HG03378 (cell line): Measurements from ENCODE around the gene SLC2A2.
A peak's percentile ranks its signal among the peaks of the same experiment; 100 is the strongest.

Experiments used
- ATAC-seq: cut with Tn5 transposase; IDR thresholded peaks from one replicate; pipeline ENCODE4 v1.9.1; 2021; ENCODE audit warnings: mild to moderate bottlenecking, moderate library complexity; ENCODE audit not compliant: unreplicated experiment

Gene SLC2A2

DNA sequence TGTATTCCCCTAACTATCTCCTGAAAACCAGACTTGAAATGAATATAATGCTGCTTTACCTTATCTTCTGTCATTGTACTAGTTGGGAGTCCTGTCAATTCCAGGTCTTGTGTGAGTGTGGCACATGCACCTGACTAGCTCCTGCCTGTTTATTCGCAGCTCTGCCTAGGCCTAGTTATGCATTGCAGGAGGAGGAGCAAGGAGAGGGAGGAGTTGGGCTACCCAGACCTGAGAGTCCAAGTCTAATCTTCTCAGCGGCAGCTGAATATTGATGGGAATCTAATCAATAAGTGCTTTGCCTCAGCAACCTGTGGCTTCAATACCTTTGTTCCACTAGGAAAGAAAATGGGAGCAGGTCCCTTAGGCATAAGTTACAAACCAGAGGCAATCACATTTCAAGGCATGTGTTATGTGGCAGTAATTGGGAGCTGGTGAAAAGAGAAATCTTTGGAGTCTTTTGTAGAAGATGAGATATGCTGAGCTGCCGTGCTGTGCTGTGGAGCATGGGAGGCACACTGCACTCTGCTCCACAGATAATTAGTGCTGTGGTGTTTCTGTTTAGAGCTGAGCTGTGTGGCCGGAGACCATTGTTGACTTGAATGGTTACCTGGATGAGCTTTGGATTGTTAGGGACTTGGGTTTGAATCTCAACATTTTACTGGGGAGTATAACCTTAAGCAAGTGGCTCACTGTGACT lies at the start of gene SLC2A2:
Gene SLC2A2 (minus strand): TSS at position 124 of the 697 bp plus-strand sequence. CDS start 50 bp downstream, at position 74.
- ATAC-seq, result no peak

DNA sequence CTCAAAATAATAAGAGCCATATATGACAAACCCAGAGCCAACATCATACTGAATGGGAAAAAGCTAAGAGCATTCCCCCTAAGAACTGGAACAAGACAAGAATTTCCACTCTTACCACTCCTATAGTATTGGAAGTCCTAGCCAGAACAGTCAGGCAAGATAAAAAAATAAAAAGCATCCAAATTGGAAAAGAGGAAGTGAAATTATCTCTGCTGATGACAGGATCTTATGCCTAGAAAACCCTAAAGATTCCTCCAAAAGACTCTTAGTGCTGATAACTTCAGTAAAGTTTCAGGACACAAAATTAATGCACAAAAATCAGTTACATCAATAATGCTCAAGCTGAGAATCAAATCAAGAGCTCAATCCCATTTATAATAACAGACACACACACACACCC lies 45.9 kb upstream of the SLC2A2 start:
- no peak for ATAC-seq

DNA sequence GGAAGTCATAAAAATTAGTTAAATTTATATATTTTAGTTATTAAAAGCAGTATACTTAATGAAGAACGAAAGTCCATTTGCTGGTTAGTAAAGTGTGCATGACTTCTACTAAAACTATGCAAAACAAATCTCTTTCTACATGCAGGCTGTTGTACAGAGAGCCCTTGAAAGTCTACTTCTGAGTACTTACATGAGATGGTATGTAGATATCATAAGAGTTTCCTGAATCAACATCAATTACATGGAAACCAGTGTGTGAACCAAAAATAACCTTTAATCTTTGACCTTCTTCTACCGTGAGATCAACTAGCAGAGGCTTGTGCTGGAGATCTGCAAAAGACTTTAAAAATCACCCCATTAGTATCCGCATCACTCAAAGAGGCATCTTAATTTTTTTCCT lies 42.1 kb upstream of the SLC2A2 start:
- ATAC-seq, result no peak

DNA sequence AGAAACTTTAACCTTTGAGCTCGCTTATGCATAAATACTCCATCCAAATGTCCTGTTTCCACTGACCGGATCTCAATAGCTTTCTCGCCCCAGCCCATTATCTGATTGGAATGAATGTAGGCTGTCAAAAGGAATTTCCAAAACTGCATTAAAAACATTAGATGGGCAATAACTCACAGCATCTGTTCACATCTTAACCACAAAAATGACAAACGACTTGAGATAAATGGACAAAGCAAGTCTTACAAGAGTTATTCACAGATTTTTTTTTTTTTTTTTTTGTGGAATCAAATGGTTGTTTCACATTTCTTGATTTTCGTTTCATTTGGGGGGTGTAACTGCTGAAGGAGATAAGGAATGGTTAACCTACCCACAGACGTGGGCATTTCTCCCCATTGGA lies 39.7 kb upstream of the SLC2A2 start:
- ATAC-seq, result no peak

DNA sequence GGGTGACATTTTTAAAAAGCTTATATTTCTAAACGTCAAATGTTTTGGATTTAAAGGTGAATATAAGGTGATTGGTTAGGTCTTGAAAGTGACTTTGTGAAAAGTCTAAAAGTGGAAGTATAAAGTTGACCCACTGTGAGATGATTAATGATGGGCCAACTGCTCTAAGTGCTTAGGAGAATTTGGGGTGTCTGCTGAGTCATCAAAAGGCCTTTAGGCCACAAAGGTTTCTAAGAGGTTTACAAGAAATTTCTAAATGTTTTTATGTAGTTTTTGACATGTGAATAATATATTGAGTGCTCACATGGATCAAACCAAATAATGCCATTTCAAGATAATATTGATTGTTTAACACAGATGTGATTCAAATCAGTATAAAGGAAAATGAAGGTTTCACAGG lies 39.2 kb upstream of the SLC2A2 start:
- ATAC-seq, result no peak

DNA sequence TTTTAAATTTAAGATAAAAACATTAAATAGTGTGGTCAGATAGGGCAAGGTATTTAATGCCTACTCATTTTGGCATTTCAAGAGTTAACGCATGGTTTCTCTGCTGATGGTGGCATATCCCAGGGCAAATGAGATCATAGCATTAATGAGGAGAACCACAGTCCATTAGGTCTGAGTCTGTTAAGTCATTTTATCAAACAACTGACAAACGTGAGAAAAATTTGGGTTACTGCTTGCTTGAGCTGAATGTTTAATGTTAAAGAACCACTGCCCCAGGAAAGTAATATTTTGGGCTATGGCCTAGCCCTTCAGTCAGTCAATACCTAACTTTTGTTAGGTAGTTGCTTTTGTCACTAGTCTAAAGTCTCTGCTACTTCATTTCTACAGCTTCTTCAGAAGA lies 37.9 kb upstream of the SLC2A2 start:
- ATAC-seq, result no peak

DNA sequence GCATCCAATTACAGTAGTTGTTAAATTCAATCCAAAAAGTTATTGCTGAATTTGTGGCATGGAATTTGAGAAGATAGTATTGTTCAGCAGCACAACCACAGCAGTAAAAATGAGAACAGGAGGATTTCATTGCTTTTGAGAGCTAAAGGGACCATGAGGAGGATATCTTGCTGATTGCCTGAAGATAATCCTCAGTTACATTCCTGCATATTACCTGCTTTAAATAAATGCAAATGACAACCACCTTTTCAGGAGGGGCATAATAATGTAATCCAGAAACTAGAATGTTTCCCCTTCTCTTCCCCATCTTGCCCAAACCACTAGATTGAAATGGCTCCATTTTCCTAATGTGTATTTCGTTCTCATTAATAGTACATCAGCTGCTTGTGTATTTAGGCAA lies 35.2 kb upstream of the SLC2A2 start:
- no peak for ATAC-seq

DNA sequence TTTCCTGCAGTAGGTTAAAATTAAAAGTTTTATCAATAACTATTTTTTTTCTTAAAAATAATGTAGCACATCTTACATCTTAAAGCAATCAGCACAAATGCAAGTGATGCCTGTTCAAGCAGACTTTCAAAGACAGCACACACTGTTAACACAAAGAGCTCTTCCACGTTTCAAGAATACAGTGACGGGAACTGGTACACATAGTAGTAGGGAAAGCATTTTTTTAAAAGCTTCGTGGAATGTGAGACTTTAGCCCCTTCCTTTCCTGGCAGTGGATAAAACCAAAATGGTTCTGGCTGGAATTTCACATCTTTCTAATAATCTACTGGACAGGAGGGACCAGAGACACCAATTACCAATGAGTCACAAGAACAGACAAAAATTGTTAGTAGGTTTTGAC lies 33.5 kb upstream of the SLC2A2 start:
- ATAC-seq, result no peak

DNA sequence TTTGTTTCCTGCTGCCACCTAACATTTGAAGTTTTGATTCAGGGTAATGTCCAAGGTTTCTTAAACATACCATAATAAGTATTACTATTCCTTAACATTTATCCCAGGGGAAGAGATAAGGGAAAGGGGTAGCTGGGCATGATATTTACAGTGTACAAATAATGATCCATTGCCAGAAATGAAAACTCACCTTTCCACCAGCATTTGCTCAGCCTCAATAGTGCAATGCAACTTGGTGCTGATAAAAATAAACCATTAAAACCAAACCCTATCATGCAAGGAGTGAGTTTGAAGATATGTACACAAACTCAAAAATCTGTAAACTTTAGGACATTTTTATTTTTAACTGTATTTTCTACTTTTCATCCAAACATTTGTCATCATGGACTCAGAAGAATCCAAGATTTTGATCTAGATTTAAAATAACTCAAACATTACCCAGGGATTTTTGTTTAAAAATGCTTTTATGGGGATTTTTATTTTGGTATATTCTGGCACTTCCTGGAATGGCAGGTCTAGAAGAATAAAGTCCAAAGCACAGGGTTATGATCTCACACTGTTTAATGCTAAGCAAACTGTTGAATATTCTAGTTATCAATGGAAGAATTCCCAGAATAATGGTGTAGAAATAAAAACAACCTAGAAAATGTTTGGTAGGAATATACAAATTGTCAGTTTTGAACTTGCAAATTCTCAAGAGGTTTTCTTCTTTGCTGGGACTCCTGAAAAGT lies 32.5 kb upstream of the SLC2A2 start:
- no peak for ATAC-seq

DNA sequence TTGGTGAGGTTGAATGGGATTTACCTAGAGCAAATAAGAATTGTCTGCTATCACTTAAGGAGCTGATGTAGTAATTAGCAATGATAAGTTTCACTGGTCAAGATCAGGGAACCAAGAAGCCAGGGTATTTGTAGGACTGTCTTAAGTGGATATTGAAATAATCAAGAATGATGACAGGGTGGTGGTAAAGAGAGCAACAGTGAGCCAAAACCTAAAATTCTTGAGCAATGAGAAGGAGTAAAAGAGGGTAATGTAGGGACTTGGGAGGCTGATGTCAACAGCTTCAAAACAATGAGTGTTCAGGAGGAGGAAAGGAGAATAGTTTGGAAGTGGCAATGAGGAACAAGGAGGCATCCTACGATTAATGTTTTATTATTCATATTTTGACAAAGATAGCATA lies 31.5 kb upstream of the SLC2A2 start:
- no peak for ATAC-seq

DNA sequence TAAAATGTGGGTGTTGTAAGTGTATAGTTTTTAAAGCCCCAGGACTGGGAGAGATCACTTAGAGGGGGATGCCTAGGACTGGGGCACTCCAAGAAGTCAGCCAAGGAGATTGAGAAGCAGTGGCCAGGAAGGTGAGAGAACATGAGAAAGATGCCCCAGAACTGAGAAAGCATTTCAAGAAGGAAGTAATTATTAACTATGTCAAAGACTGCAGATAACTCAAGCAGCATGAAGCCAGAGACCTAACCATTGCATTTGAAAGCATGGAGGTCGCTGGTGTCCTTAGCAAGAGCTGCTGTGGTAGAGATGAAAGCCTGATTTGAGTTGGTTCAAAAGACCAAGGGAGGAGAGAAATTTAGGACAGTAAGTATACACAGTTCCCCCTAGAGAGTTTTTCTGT lies 30.6 kb upstream of the SLC2A2 start:
- no peak for ATAC-seq

DNA sequence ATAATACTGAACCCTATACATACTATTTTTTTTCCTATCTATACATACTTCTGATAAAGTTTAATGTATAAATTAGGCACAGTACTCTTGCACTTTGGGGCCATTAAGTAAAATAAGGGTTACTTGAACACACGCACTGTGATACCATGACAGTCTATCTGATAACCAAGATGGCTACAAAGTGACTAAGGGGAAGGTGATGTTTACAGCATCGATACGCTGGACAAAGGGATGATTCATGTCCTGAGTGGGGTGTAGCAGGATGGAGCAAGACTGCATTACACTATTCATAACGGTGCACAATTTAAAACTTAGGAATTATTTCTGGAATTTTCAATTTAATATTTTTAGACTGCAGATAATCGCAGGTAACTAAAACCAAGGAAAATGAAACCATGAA lies 30.0 kb upstream of the SLC2A2 start:
- no peak for ATAC-seq

DNA sequence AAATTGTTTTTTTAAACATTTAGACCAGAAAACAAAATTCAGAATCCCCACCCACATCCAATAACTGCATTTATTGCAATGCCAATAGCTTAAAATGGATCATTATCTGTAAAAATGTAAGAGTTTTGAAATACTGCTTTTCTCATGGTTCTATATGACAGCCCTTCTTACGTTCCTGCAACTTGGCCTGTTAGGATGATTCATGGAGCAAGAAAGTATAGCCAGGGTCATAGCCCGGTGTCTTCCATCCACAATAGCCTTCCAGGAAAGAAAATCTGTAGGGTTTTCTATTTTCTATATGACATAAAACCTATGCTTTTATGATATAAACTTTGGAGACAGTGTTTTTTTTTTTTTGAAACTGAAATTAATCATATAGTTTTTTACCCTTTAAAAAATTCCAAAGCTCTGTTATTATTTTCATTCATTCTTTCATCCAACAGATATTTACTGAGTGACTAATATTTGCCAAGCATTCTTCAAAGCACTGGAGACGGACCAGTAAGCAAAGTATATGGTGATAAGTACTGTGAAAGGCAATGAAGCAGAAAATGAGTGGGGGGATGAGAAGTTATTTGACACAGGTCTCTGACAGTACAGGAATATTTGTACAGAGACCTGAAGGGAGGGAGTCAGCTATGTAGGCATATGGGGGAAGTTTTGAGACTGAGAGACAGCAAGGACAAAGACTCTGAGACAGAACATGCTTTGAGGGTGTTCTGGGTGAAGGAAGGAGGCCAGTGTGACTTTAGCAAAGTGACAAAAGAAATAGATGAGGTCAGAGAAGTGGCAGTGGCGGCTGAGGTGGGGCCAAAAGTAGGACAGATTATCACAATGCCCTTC lies 29.0 kb upstream of the SLC2A2 start:
- ATAC-seq, result no peak

DNA sequence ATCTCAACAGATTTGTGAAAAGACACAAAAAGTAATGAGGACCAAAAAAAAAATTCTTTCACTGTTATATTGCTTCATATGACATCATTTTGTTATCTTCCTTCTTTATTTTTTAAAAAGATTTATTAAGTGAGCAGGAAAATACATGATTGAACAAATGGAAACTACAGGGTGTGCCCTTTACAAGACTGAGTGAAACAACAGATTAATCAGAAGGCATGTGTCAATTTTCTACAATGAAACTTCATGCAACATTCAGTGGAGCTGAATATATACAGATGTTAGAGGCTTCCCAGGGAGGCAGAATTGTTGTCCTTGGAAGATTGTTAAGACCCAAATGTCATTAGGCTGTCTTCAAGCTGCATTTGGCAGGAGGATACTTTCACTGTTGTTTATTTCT lies 28.4 kb upstream of the SLC2A2 start:
- ATAC-seq, result no peak

DNA sequence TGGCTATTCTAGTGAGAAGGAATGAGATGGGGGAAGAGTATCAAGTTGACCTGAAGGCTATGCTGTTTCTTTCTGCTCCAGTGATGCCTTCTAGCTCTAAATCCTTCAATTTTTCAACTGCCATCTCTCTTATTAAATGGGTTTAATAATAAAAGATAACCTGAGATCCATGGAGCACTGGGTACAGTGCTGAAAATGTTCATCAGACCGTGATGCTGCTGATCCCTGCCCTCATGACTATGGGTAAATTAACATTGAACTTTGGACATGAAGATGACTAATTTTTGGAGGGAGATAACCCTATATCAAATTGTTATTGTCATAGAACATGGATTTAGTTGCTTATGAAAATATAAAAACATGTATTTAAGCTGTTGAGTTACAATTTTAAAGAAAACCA lies 27.7 kb upstream of the SLC2A2 start:
- ATAC-seq, result no peak

DNA sequence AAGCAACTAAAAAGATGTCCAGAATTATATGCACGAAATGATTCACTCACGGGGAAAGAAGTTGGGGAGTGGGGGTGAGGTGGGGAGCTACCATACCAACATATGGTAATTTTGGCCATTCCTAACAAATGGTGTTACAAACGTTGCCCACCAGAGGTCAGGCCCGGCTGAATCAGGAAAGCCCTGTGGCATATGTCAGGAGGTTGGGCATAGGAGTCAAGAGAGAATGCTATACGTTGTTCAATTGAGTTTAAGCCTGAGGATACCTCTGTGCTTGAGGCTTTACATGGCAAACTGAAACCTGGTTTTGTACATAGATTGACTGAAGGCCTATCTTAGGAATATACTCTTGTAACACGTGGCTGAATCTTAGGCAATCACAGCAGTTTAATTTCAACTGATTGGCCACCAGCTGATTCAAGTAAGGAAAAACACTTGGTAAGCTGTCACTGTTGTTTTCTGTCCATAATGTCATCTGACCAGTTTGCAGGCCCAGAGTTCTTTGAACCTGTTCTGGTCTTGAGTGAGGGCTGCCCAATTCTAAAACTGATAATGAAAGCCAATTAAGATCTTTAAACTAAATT lies 23.4 kb upstream of the SLC2A2 start:
- ATAC-seq, result peak; percentile 80

DNA sequence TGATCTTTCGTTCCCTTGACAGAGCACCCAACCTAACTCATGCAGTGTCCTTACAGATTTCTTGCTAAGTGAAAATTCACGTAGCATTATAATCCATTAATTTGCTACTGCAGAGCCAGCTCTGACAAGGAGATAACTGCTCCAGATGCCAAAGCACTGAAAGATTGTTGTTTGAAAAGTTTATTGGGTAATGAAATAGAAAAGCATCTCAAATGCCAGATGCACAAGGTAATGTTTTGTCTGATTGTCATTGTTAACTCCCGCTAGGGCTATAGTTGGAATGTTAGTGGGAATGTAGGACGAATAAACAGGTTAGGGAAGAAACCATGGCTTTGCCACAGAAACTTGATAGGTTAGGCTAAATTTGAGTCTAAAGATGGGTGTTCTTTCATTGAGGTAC lies 20.2 kb upstream of the SLC2A2 start:
- ATAC-seq, result no peak

DNA sequence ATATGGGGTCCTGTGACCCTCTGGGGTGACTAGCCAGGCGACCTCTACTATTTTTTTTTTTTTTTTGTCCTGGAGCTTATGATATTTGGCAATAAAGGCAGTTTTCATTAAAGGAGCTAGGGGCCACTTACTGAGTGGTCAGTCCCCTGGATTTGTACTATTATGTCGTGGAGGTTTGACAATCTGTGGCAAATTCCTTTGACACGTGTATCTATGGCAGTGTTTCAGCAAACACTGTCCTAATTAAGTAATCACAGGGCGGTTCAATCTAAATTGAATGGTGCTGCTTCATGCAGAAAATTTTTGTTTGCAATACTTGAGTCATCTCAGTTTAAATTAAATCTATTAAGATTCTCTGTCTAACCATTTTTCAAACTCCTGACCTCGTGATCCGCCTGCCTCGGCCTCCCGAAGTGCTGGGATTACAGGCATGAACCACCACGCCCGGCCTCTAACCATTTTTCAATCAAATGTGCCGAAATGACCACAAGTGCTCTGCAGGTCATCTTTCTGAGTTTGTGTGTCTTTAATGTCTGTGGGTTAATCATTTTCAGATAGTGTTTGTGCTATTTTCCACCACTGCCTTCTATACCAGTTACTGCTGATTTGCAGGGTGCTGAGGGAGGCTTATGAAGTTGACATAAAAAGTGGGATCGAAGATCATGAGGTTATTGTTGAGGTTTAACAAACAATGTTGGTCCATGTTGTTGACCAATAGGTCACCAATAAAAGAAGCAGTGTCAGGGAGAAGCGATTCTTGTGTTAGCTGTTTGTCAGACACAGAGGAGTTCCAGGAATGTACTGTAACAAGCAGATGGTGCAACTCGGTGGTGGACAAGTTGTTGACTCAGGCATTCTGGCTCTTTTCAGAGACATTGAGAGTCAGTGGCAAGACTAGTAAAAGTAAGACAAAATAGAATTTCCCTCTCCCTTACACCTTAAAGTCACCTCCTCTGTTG lies 18.6 kb upstream of the SLC2A2 start:
- ATAC-seq, result no peak

DNA sequence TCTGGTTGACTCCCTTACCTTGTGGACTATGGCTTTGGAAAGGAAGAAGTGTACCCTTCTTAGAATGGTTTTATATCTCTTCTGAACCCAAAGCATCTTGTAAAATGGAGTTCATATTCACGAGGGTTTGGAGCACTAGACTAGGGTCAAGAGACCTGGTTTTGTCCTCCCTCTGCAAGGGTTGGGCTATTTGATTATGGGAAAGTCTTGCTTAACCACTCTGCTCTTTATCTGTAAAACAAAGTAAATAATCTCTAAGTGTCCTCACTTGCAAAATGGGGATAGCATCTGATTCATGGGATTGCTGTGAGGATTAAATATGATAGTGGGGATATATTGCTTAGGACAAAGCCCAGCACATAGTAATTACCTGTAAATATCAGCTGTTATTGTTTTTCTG lies 17.9 kb upstream of the SLC2A2 start:
- ATAC-seq, result no peak

DNA sequence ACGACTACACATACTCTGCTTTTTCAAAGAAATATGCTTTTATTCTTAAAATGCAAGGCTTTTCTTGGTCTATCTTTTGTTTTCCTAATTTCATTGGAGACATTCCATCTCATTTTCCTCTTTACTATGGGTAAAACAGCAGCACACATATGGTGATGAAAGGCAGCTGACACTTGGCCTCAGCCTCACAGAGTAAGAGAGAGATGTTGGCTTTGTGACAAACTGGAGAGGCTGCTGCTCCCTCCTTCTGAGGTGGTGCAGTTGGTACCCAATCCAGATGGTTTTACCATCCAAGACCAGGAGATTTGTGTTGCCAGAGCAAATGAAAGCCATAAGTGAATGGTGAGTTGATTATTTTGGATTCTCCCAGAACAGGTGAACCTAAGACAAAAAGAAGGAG lies 13.2 kb upstream of the SLC2A2 start:
- ATAC-seq, result no peak
